ENCODE results near the gene CRADD. TPM values are rescaled to one million over a fixed set of nuclear protein-coding genes. Genes with fewer than 3 reads are reported as not detected.

CRADD gene
- total RNA-seq, 4 donors from 2014 or later = 51.0 to 86.3 (median 56.6) TPM

- Histone ChIP-seq H3K27ac (no peak overlapping the region), H3K9me3 (peaks cover 0 to 2% (median 0%) of the 10 kb centered on the region in 4 donors), H3K36me3 (no peaks in the 10 kb centered on the region), H3K4me1 (peaks cover 0 to 38% (median 13%) of the 10 kb centered on the region in 4 donors), H3K27me3 (no peaks in the 10 kb centered on the region), H3K4me3 (no peak overlapping the region)
- TF ChIP-seq EP300 (IDR thresholded peaks at IDR 0.05) = no peak
- TF ChIP-seq CTCF (IDR thresholded peaks at IDR 0.05) = no peak
- TF ChIP-seq POLR2A (IDR thresholded peaks at IDR 0.05) = no peak
- DNase-seq (ENCODE audit: low spot score in 2 of 2) = no peak
- WGBS, 2 donors = 70 to 85% methylated on average over 1 of the region's 1 CpG
Measured at GRCh38 chr12:93757792-93758694, 80.9 kb downstream of the CRADD start.

DNA sequence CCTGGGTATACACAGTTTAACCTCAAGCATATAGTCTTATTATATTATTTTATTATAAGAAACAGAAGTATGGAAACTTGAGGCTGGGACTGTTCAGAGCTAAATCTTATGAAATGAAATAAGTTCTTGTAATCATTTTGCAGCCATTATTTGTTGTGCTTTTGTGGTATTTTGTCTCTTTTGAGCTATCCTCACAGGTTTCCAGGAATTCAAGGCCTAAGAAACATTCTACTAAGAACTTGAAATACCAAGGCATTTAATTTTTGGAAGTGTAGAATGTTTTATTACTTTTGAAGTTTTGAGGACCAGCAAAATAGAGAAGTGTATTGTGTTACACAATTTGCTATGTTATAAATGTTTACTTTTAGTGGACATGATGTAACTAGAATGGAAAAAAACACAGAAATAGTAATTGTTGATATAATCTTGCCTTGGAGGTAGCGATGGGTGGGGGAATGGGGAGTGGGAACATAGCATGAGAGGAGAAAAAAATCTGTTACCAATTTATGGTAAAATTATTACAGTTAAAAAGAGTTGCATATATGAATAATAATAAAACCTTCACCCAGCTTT lies 81.7 kb downstream of the CRADD start:
- peaks cover 0 to 2% (median 0%) of the 10 kb centered on the region in 4 donors for H3K9me3 ChIP-seq
- TF ChIP-seq CTCF (IDR thresholded peaks at IDR 0.05) = no peak
- TF ChIP-seq POLR2A (IDR thresholded peaks at IDR 0.05) = no peak
- no peak for TF ChIP-seq EP300 (IDR thresholded peaks at IDR 0.05)
- H3K27ac ChIP-seq = peak overlapping the region in 1 of 4 donors; percentile 9
- H3K4me1 ChIP-seq = peaks cover 0 to 45% (median 13%) of the 10 kb centered on the region in 4 donors
- H3K27me3 ChIP-seq = no peaks in the 10 kb centered on the region
- no peak overlapping the region for H3K4me3 ChIP-seq
- no peaks in the 10 kb centered on the region for H3K36me3 ChIP-seq
- DNase-seq (ENCODE audit: low spot score in 2 of 2) = no peak
- WGBS, 2 donors = 73 to 74% methylated on average over 1 of the region's 1 CpG

GRCh38 chr12:93759512-93760081 lies 82.4 kb downstream of the CRADD start:
- Histone ChIP-seq H3K27me3 (no peaks in the 10 kb centered on the region), H3K27ac (peak overlapping the region in 2 of 4 donors; percentile 9), H3K4me3 (no peak overlapping the region), H3K9me3 (no peaks in the 10 kb centered on the region), H3K4me1 (peaks cover 0 to 45% (median 13%) of the 10 kb centered on the region in 4 donors), H3K36me3 (no peaks in the 10 kb centered on the region)
- no peak for DNase-seq (ENCODE audit: low spot score in 2 of 2)
- 39 to 45% methylated on average over 2 of the region's 2 CpGs for WGBS, 2 donors
- TF ChIP-seq CTCF (IDR thresholded peaks at IDR 0.05) = no peak
- no peak for TF ChIP-seq EP300 (IDR thresholded peaks at IDR 0.05)
- TF ChIP-seq POLR2A (IDR thresholded peaks at IDR 0.05) = no peak

DNA sequence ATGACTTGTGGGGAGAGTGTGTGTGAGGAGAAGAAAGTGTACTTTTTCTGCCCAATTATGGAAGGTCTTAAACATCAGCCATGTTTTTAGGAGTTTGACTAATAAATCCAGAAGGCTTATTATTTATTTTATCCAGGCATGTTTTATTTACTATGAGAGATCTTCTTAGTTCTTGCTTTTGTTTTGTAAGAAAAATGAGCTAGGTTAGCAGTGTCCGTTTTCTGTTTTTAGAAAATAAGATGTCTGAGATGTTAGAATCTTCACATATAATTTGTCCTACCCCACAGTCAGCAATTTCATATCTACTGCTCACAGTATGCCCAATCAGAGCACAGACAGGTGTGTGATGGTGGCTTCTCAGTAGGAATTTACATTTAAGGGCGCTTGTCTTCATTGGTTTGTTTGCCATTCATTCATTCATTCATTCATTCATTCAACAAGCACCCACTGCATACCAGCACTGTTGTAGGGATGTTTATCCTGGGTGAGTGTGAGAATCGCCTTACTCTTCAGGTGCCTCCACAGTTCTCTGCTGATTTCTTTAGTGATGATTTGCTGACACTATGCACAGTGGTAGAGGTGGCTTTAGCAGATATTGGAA lies 83.2 kb downstream of the CRADD start:
- H3K4me1 ChIP-seq = peaks cover 0 to 45% (median 13%) of the 10 kb centered on the region in 4 donors
- no peak for TF ChIP-seq POLR2A (IDR thresholded peaks at IDR 0.05)
- WGBS, 2 donors = 94 to 98% methylated on average over 3 of the region's 3 CpGs
- H3K9me3 ChIP-seq = no peaks in the 10 kb centered on the region
- no peaks in the 10 kb centered on the region for H3K36me3 ChIP-seq
- no peak overlapping the region for H3K27ac ChIP-seq
- H3K4me3 ChIP-seq = no peak overlapping the region
- H3K27me3 ChIP-seq = no peaks in the 10 kb centered on the region
- DNase-seq (ENCODE audit: low spot score in 2 of 2) = no peak

DNA sequence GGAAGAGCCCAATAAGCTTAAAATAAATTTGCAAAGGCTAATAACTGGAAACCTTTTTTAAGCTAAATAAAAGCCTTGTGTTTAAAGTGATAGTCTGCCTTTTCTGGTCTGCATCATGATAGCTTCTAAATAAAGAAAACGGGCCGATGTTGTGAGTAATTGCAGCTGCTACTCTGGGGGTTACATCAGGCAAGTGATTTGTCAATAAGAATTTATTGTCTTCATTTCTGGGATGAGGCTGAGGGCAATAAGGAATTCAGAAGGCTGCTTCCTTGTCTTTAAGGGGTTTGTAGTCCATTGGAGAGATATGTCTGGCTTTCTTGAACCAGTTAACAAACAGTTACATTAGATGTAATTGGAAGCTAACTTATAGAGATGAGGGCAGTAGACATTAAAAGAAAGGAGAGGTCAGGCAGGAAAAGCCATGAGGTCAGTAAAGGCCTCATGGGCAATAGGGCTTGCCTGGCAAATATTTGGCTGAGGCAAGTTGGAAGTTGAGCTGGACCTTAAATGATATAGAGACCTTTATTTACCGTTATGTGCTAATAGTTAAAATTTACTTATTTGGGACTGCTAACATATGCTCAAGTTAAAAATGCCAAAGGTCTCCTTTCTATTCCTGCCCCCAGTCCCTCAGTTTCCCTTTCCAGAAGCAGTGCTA lies 85.0 kb downstream of the CRADD start:
- Histone ChIP-seq H3K27me3 (no peaks in the 10 kb centered on the region), H3K4me3 (no peak overlapping the region), H3K9me3 (no peaks in the 10 kb centered on the region), H3K4me1 (peaks cover 0 to 52% (median 15%) of the 10 kb centered on the region in 4 donors), H3K36me3 (no peaks in the 10 kb centered on the region), H3K27ac (no peak overlapping the region)
- TF ChIP-seq EP300 (IDR thresholded peaks at IDR 0.05) (no peak), POLR2A (IDR thresholded peaks at IDR 0.05) (no peak), CTCF (IDR thresholded peaks at IDR 0.05) (no peak)
- 54 to 65% methylated on average over 3 of the region's 3 CpGs for WGBS, 2 donors
- no peak for DNase-seq (ENCODE audit: low spot score in 2 of 2)
